HG03108 (cell line): Measurements from ENCODE around the gene FBXL20.

Experiments
- ATAC-seq: cut with Tn5 transposase; IDR thresholded peaks from one replicate; pipeline ENCODE4 v1.9.1; 2021; ENCODE audit warnings: moderate library complexity; ENCODE audit not compliant: unreplicated experiment

FBXL20 gene

DNA sequence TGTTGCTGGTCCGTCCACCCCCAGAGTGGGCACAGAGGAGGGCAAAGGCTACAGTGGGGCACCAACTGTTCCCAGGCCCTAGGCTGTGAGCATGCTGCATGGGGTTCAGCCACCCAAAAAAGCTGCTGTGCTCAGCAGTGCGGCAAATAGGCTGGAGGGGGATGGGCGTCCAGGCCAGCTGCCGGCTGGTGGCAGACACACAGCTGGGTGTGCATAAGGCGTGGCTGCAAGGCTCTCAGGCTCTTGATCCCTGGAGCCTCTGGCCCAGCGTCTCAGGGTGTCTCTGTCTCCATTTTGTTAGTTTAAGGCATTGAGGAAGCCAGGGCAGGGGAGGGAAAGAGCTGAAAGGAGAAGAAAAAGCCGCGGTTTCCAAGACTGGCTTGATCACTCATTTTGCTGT is 192.5 kb downstream of the FBXL20 start:
- ATAC-seq, result peak; percentile 49

DNA sequence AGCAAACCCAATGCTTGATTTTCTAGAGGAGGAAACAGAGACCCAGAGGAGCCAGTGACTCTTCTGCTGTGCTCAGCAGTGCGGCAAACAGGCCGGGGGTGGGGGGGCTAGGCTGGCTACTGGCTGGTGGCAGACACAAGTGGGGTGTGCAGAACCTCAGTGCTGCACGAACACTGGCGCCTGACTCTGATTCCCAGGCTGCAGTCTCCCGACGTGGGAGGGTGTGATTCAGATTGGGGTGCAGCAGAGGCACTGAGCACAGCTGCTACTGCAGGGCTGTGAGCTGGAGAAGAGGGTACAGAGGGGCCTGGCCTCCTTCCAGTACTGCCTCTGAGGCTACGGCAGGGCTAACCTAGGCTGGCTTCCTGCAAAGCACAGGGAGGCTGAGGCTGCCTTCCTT is 193.3 kb downstream of the FBXL20 start:
- no peak for ATAC-seq

GRCh38 chr17:39205112-39205526 is 196.3 kb downstream of the FBXL20 start:
- ATAC-seq, result no peak

DNA sequence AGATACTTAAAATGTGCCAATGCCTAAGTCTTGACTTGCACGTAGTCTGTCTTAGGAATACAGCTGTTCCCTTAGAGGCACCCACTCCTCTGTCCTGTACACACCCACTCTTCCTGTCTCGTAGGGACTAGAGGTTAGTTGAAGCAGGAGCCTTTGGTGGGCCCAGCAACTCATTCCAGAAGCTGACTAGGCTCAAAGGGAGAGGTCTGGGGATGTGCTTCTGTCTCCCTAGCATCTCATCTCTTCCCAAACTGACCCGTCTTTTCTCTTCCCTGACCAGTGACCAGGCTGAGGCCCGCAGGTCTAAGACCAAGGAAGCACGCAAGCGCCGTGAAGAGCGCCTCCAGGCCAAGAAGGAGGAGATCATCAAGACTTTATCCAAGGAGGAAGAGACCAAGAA is 197.2 kb downstream of the FBXL20 start:
- ATAC-seq, result no peak
